ENCODE measurements around the gene CA12.
A peak's percentile ranks its signal among the peaks of the same experiment; 100 is the strongest.

The CA12 gene

DNA sequence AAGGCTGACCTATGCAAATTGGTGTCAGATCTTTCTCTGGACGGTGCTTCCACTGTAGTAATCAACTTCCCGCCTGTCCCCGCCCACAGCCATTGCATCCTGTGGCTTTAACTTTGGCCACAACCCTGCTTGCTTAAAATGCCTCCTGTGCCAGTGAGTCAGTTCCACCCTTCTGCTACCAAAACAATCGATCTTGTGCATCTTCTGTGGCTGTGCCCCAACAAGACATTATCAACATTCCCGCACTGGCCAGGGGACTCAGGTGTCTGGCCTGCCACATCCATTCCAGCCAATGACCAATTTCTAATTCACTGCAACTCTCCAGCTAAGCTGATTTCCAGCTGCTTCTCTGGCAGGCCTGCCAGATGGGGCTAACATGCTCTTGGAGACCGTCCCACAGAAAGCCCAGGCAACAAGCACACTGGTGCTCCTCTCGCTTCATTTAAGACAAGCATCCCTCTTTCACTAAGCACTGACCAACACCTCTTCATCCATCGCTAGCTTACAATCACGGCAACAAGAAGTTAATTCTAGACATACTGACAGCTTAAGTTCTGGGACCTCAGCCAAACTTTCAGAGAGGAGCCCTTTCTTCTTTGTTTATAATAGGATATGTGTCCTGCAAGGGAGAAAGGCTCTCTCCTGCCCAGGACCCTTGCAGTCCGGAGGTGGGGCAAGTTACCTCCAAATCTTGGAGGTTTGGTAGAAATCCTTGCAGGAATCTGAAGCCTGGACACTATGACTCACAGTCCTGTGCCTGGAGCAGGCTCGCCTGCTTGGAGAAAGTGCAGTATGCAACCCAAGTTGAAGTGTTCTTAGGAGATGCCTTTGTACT, 6.7 kb downstream of the CA12 start:
- DNase-seq = peak; percentile 75

DNA sequence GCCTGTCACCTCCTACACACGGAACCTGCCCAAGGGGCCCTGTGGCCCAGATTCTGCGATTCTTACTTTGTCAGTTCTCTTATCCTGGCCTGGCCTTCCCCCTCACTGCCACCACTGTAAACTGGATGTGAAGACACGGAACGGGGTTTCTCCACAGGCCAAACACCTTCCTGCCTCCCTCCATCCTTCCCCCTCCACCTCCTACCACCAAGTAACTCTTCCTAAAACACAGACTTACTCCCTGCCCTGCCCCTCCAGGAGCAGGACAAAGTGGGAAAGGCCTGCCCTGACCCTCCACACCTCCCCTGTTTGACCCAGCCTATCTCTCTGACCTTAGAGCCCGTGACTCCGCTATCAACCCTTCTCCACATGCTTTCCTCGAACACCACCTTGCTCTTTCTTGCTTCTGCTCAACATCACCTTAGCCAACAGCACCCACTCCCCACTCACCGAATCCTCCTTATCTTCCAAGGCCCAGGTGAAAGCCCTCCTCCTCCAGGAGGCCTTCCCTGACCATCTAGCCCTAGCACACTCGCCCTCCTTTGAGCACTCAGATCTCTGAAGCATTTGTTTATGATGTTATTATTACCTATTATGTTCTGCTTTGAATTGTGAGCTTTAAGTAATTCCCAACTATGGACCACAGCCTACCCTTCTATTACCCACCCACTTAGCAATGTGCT, 7.6 kb downstream of the CA12 start:
- no peak for DNase-seq

DNA sequence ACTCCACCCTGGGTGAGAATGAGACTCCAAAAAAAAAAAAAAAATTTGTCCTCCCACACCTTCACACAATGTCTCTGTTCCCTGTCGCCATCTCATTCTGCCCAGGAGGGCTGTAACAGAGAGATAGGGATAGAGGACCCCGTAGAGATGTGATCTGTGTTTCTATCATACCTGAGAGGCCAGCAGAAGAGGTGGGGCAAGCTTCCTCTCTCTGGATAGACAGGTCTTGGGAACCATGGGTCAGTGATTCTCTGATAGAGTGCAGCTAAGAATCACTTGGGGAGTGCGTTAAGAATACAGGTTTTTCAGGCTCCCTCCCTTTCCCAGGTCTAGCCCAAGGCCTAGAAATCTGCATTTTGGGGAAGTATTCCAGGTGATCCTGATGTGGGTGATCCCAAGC, 8.3 kb downstream of the CA12 start:
- DNase-seq = no peak

DNA sequence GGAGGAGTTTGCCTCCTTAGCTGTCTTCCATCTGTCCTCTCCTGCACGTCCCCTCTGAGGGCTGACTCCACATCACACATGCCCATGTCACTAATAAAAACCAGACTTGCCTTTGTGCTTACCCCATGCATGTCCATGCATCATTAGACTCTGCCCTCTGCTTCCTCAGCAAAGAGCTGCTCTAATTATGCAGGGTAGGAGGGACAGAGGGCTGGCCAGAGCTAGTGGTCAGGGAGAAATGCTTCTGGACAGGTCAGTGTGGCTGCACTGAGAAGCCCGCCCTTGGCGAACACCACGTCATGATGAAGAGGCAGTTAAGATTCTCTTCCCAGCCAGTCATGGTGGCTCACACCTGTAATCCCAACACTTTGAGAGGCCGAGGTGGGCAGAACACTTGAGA, 8.9 kb downstream of the CA12 start:
- DNase-seq = peak; percentile 81

DNA sequence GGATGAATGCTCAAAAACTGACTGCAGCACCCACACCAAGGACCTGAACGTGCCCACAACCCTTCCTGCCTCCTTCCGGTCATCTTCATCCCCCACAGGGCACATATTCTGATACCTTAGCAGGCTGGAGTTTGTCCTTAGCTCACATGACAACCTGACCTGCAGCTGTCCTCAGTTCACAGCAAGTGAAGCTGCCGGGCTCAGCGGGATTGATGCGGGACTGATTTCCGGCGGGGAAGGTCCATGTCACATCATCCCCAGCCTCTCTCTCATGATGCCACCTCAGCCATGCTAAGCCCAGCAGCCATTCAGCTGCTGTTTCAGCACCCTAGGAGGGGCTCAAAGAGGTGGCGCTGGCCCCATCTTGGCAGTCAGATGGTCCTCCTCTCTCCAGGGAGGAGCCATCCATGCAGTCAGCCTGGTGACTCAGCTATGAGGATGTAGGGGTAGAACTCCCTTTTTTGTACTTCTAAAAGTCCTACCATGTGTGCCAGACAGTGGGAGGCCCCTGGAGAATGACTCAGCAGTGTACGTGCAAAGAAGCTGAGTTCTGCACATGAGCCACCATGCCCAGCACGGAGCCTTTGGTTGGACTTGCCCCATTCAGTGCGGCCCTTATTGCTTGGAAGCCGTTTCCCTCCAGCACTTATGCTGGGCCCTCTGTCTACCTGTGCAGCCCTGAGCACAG, 9.5 kb downstream of the CA12 start:
- DNase-seq = peak; percentile 99

DNA sequence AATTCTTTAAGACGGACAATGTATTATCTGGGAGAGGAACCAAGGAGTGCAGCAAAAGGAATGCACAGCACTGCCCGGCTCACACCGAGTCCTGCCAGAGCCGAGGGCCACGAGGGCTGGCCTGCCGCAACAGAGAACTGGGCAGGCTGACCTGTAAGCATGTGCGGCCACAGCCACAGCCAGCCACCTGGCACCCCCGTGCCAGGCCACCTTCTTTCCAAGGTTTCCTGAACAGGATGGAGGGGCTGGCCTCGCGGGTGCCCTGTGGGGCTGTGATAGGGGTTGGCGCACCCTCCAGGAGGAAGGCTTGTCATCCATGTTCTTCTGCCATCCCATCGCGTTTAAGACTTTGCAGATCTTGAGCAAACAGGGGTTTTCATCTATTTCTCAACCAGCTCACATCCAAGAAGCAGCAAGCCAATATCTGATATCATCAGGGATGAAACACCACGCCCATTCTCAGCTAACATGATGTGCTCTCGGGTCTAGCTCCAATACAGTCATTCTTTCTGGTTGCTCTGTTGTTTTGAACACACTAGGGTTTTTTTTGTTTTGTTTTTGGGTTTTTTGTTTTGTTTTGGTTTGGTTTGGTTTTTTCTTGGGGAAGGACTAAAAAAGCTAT, 10.2 kb downstream of the CA12 start:
- DNase-seq = peak; percentile 69

DNA sequence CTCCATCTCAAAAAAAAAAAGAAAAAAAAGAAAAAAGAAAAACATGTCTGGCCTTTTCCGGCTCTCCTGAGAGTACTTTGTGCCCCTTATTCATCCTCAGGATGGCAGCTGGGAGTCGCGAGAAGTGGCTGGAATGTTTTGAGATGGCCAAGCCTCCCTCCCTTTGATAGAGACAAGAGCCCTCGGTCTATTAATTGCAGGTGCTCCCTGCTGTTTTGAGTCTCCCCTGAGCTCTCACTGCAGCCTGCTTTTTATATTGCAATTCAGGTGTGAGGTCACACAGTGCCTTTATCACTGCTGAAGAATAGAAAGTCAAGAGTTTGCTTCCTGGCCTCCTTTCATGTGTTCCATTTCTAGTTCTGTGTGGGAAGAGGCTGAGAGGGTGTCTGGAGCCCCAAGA, 10.9 kb downstream of the CA12 start:
- no peak for DNase-seq

DNA sequence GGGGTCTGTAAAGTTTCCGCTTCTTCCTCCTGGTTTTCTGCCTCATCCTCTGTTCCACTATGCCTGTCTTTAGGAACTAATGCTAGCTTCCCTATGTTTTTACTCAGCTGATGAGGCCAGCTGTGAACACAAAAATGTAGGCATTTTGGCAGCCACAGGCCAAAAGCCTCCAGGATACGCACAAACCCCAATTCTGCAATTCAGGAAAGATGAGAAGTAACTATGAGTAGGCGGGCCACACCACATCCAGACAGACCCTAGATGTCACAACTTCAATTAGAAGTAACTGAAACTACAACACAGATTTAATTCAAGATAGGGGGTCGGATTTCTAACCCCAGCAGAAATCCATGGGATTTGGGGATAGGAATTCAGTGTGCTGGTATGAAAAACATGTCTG, 11.9 kb downstream of the CA12 start:
- peak; percentile 70 for DNase-seq

DNA sequence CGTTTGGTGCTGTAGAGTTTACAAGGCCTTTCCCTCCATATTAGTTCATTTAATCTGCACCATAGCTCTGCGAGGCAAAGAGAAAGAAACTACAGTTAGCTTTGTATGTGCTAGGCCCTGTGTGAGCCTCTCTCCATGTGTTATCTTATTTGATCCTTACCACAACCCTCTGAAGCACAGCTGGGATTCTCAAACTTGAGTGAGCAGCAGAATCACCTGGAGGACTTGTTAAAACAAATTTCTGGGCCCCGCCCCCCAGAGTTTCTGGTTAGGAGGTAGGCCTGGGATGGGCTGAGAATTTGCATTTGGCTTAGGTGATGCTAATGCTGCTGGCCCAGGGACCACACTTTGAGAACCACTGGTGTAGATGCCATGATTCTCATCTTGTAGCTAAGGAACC, 12.3 kb downstream of the CA12 start:
- DNase-seq = no peak

DNA sequence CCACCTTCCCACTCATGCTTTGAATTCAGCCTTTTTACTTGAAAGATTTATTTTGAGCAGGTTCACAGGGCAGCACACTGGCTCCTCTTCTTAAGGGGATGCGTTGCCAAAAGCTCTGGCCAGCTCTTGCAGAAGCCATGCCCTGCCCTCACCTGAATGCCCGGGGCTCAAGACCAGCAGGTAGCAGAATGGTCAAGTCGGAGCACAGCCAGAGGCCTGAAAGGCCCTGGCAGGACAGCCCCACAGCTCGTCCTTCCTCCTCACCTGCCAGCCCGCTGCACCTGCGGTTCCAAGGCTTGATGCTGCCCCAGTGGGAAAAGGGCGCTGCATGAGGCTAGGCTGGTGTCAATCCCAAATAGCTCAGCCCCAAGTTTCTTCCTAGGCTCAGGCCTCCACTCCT, 13.1 kb downstream of the CA12 start:
- DNase-seq = no peak

DNA sequence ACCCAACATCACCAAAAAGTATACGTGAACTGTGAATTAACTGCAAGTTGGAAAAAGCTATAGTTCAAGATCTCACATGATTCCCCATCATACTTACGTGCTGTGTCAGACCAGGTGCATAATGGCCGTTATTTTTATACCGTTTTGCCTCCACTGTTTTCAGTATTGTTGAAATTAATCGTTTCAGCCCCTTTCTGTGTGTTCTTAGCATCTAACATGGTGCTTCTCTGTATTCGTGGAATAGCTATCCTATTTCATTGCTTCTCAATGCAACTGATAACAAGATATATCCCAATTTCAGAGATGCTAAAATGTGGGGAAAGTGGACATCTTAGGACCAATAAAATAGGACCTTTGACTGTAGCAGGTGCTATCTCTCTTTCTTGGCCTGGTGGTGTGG, 13.7 kb downstream of the CA12 start:
- no peak for DNase-seq

DNA sequence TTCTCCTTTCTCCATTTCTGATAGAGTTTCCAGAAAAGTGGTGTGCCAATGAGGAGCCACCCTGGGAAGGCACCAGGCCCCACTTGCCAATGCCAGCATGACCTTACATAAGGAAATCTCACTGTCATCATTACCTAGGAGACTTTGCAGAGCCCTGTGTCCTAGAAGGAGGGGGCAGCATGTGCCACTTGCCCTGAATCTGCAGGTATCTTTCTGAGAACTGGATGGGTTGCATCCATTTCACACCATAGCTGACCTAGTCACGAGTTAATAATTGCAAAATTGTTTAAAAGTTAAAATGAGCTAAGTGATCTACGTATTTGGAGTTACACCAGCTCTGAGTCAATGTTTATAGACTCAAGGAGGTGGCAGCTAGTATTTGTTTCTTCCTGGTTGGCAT, 14.3 kb downstream of the CA12 start:
- no peak for DNase-seq

DNA sequence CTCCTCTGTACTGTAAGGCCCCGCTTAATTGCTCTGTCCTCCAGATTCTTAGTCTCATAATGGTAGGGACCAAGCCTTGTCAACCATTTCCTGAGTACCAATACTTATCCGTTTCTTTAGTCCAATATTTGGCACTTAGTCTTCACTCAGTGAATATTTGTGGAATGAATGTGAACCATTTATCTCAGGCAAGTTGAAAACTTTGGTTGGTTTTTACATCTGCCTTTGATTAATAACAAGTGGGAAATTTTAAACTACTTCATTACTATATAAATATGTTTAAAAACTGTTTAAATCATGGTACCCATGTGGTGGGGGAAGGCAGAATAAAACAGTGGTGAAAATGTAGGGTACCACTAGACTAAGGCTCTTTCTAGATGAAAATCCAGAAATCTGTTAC, 15.2 kb downstream of the CA12 start:
- peak; percentile 92 for DNase-seq

DNA sequence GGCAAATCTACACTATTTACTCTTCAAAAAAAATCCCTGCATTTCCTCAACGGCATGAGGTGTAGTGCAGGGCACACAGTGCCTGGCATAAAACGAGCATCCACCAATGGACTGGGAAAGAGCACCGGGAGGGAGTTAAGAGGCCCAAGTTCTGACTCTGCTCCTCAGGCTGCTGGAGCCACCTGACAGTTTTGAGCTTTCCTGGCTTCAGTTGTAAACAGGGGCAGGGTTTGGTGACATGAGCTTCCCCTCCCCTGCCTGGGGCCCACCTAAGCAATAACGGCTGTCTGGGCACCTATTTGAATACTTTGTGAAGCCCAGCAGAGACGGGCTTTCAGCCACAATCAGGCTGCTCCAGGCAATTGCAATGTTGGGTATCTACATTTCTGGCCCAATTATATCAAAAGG, 16.4 kb downstream of the CA12 start:
- no peak for DNase-seq

DNA sequence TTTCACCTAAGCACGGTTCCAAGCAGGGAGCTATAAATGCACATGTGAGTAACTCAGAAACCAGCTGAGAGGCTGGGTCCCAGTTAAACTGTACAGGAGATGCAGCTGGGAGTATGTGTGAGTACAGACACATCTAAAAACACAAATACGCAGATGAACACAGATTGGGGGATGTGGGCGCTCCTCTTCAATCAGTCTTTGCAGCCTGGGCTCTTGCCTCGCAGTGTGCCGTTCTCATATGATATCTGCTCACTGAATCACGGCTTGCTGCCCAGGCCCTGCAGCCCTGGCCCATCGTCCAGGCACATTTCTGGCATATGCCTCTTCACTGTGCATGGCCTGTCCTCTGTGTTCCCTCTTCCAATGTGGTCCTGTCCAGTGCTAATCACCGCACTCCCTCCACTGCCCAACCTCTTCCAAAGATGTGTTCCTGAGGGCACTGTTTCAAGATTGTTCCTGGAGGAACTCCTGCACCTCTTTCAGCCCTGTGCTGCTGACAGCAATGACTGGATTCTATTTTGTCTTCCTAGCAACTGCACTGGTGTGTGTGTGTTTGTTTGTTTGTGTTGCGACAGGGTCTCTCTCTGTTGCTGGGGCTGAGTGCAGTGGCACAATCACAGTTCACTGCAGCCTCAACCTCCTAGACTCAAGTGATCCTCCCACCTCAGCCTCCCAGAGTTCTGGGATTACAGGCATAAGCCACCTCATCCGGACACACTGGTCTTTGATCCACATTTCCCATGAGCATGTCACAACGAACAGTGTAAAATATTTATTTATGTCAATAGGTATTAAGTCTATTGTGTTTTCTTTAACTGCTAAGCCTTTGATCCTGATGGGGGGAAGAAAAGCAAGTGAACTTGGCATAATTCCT, 17.0 kb downstream of the CA12 start:
- no peak for DNase-seq

DNA sequence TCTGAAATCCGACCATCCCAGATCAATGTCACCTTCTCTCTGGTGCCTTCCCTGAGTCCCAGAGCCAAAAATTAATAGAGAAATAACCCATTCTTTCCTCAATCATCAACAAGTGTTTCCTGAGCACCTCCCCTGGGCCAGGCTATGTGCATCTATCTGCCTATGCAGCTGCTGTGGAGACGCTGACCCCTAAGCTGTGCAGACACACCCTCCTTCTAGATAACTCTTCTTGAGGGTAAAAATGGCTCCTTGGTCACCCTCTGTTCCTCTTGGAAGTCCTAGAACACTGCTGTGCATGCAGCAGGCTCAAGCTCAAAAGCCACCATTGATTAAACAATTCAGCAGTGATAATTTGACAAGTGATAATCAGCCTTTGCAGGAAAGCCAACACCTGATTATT, 18.4 kb downstream of the CA12 start:
- DNase-seq = no peak

DNA sequence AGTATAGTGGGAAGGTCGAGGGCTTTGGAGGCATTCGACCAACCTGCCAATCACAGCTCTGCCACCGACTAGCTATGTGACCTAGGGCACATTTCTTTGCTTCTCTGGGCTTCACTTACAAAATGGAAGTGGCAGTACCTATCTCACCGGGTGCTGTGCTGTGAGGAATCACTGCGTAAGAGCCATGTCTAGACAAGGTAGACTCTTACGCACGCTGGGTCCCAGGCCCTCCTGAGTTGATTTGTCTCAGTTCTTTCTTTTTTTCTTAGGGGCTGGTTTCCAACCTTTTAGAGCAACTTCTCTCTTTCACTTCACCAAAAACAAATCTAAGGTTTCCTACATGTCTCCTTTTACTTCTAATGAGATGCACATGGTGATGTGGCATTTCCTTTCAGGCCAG, 18.8 kb downstream of the CA12 start:
- no peak for DNase-seq

DNA sequence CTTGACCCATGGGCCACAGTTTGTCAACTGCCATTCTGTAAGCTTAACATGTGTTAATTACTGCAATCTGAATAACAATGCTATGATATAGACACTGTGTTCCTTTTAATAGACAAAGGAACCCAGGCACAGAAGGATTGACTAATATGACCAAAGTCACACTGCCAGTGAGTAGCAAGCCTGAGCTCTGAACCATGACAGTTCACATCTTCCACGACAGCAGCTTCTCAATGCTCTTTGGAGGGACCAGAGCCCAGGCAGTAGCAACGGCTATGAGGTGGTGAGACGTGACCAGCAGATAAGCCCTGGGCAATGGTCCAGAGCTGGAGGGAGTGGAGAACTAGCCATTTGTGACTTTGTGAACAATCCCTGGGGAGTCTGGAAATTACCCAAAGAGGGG, 19.4 kb downstream of the CA12 start:
- DNase-seq = no peak

DNA sequence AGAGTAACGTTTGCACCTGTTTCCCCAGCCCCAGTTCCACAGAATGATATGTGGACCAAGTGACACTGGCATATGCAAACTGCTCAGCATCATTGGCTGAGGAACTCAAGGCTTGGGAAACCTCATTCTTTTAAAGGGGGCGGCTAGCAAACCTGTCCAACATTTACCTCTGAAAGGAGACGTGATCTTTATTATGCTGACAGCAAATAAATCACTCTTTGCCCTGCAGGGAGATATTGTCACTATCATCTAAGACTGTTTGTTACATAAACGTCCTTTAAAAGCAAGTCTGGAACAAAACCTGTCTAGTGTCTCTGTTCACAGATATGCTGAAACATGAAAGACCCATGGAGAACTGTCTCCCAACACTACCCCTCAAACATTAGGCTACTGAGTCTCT, 21.5 kb downstream of the CA12 start:
- no peak for DNase-seq

DNA sequence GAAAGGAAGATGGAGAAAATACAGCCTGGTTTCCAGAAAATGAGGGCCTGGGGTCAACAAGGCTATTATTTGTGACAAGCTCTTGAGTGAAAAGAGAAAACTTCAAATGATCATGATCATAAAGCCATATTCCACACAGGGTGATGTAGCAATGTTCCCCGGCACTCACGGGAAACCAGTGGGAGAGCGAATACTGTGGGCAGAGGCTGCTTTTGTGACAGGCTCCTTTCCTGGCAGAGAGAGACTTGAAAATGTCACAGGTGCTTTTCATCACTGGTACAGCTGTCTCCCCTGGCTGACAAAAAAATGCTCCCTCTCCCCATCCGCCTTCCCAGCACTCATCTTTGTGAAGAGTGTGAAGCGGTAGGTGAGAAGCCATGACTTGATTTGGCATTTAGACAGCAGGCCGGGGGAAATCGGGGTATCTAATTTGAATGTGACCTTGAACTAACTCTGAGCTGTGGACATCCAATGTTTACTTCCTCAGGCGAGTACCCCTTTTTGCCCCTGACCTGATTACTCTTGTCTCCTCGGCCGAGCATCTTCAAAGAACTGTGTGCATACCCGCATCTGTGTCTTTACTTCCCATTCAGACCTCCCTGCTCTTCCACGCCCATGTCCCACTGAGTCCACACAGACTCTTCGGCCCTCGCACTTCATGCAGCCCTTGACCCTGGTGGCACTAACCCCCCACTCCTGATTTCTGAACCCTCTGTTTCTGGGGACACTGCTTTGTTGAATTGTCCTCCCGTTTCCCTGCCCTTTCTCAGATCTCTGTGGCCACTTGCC, 23.2 kb downstream of the CA12 start:
- no peak for DNase-seq

DNA sequence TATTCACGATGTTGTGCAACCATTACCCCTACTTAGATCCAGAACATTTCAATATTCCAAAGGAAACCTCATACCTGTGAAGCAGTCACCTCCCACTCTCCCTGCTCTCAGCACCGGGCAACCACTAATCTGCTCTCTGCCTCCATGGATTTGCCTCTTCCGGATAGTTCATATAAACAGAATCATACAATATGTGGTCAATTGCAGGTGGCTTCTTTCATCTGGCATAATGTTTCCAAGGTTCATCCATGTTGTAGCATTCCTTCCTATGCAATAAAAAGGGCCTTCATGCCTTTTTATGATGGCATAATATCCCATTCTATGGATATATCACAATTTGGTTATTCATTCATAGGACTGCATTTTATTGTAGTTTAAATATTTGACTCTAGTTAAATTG, 23.9 kb downstream of the CA12 start:
- DNase-seq = no peak

DNA sequence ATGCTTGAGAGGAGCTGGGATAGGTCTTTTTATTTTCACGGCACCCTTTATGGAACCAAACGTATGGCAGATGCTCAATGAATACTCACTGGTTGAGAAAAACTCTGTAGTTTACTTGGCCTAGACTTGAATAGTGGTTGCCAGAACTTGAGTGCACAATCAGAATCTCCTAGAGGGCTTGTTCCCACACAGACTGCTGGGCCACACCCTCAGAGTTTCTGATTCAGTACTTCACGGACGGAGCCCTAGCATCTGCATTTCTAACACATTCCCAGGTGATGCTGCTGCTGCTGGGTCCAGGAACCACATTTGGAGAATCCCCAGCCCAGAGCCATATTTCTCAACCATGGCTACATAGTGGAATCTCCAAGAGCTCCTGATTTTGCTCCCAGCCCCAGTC, 24.6 kb downstream of the CA12 start:
- no peak for DNase-seq

All from fibroblast of skin of right biceps (primary cell).